GM12875 (cell line): ENCODE results near the gene PHLDB3.

ENCODE experiments used
- H3K4me3 ChIP-seq: one replicate; pipeline ENCODE4 v1.5.1; 2011; ENCODE audit warnings: low read depth, low read length, control low read depth
- TF ChIP-seq, protein P1 (sequence below): IDR thresholded peaks from 2 replicates; pipeline ENCODE4 v1.5.1; 2011; ENCODE audit warnings: low read depth, mild to moderate bottlenecking, control low read depth, inconsistent platforms, low read length, moderate library complexity, borderline replicate concordance; ENCODE audit not compliant: insufficient read depth

The PHLDB3 gene

DNA sequence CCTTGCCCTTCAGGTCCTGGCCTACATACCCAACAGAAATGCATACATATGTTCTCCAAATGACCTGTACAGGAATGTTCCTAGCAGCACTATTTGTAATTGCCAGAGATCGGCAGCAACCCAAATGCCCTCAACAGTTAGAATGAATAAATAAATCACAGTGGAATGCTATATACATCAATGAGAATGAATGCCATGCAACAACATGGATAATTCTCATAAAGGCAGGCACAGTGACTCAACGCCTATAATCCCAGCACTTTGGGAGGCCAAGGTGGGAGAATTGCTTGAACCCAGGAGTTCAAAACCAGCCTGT lies 71.2 kb downstream of the PHLDB3 start:
- H3K4me3 ChIP-seq = no peak overlapping the region
- TF ChIP-seq, protein P1, sequence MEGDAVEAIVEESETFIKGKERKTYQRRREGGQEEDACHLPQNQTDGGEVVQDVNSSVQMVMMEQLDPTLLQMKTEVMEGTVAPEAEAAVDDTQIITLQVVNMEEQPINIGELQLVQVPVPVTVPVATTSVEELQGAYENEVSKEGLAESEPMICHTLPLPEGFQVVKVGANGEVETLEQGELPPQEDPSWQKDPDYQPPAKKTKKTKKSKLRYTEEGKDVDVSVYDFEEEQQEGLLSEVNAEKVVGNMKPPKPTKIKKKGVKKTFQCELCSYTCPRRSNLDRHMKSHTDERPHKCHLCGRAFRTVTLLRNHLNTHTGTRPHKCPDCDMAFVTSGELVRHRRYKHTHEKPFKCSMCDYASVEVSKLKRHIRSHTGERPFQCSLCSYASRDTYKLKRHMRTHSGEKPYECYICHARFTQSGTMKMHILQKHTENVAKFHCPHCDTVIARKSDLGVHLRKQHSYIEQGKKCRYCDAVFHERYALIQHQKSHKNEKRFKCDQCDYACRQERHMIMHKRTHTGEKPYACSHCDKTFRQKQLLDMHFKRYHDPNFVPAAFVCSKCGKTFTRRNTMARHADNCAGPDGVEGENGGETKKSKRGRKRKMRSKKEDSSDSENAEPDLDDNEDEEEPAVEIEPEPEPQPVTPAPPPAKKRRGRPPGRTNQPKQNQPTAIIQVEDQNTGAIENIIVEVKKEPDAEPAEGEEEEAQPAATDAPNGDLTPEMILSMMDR = no peak

DNA sequence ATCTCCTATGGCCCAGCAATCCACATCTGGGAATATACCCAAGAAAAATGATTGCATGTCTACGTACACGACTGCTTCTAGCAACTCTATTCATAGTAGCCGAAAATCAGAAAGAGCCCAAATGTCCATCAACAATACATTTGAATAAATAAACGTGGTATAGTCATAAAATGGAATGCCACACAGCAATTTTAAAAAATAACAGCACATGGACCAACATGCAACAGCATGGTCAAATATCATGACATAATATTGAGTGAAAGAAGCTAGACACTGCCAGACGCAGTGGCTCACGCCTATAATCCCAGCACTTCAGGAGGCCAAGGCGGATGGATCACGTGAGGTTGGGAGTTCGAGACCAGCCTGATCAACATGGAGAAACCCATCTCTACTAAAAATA lies 73.6 kb downstream of the PHLDB3 start:
- no peak overlapping the region for H3K4me3 ChIP-seq
- TF ChIP-seq, protein P1 = no peak

DNA sequence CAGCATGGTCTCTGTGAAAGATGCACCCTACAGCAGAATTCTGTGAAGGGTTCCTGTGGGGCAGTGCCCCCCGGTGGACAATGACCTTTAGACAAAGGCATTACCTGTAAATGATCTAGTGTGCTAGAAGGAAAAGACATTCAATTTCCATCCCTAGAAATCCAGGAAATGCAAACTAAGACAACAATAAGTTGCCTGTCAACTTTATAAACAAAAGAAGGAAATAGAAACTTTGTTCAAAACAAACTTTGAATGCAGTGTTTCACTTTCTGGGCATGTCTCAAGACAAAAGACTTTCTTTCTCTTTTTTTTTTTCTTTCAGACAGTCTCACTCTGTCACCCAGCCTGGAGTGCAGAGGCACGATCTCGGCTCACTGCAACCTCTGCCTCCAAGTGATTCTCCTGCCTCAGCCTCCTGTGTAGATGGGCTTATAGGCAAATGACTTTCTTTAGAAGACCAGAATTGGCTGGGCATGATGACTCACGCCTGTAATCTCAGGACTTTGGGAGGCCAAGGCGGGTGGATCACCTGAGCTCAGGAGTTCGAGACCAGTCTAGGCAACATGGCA lies 74.3 kb downstream of the PHLDB3 start:
- TF ChIP-seq, protein P1 = 0 out of 2 replicates have a peak, but pooled peaks have one; percentile 3
- H3K4me3 ChIP-seq = no peak overlapping the region

GRCh38 chr19:43429395-43429794 lies 75.2 kb downstream of the PHLDB3 start:
- TF ChIP-seq, protein P1 = no peak
- no peak overlapping the region for H3K4me3 ChIP-seq

DNA sequence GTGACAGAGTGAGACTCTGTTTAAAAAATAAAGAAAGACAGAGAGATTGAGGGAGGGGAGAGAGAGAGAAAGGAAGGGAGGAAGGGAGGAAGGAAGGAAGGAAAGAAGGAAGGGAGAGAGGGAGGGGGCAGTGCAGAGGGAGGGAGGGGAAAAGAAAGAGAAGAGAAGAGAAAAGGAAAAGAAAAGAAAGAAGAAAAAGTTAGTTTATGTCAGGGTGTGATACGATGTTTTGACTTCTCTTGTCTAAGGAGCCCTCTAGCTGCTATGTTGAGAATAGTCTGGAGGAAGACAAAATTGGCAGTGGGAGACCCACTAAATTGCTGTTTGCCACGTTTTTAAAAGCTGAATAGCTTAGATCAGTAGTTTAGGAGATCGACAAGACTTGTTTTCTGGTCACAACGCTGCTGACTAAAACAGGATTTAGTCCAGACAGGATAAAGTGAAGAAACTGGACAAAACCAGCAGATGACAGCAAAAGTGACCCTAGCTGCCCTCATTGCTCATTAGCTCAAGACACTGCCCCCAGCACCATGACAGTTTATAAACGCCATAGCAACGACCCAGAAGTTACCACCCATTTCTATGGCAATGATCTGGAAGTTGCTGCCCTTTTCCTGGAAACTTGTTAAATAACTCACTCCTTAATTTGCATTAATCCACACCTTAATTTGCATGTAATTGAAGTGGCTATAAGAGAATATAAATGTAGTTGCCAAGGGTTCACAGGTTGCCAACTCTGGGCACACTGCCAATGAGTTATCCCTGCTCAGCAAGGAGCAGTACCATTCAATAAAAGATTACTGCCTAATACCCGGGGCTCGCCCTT lies 78.8 kb downstream of the PHLDB3 start:
- H3K4me3 ChIP-seq = no peak overlapping the region
- TF ChIP-seq, protein P1 = no peak; the same call in 1 of the 2 replicates
